NCI-H2227 (cell line): ENCODE data around the gene WNT7B.

Source experiments
- DNase-seq: peaks from one replicate; lab custom pipeline; 2025; ENCODE audit not compliant: unreplicated experiment; lab: John Stamatoyannopoulos, UW

WNT7B gene

GRCh38 chr22:45891996-45892621 is 84.9 kb downstream of the WNT7B start:
- no peak for DNase-seq

GRCh38 chr22:45891471-45891995 is 85.4 kb downstream of the WNT7B start:
- DNase-seq = no peak

DNA sequence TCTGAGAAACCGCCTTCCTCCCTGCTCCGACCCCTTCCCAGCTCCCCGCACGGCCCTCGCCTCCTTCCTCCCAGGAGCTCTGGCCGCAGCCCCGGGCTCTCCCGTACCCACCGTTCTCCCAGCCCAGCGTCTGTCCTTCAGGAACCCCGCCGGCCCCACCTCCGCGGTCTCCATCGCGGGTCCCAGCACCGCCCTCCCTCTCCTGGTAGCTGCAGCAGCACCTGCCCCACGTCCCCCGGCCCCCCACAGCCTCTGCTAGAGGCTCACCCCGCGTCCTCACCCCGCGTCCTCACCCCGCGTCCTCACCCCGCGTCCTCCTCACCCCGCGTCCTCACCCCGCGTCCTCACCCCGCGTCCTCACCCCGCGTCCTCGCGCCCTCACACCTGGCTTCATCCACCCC is 85.9 kb downstream of the WNT7B start:
- no peak for DNase-seq

- DNase-seq = no peak
Observed at GRCh38 chr22:45890351-45890635, 86.7 kb downstream of the WNT7B start.

- no peak for DNase-seq
Observed at GRCh38 chr22:45889539-45890350, 87.2 kb downstream of the WNT7B start.

DNA sequence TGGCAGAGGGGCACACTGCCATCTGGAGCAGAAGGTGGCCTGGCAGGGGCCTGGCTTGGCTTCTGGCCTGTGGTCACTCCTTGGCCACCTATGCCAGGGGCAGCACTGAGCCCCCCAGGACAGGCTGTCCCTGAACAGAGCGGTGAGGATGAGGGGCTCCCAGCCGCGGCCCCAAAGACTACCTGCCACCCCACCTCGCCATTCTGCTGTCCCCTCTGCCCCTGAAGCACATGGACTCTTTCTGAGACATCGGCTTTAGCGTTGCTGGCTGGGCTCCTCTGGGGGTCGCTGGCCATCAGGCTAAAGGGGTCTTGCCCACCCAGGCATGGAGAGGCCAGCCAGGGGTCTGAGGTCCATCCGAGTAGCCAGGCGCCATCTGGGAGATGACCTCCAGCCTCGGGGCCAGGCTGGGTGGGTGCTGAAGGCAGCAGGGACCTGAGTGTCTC is 87.8 kb downstream of the WNT7B start:
- DNase-seq = no peak

- DNase-seq = no peak
Observed at GRCh38 chr22:45888221-45889092, 88.5 kb downstream of the WNT7B start.

- DNase-seq = no peak
Observed at GRCh38 chr22:45887202-45888131, 89.5 kb downstream of the WNT7B start.

DNA sequence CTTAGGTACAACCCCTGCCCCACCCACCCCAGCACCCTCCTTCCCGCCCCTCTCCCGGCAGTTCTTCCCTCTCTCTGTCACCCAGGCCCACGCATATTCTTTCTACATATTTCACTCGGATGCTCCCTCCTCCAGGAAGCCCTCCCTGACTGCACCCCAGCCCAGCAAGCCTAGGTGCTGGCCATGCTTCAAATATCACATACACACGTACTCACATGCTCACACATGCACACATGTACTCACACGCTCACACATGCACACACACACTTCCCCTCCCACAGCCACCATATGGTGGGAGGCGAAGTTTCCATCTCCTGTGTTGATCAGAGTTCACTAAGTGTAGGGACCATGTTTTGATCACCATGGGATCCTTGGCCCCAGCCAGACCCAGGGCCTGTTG is 90.4 kb downstream of the WNT7B start:
- DNase-seq = no peak

DNA sequence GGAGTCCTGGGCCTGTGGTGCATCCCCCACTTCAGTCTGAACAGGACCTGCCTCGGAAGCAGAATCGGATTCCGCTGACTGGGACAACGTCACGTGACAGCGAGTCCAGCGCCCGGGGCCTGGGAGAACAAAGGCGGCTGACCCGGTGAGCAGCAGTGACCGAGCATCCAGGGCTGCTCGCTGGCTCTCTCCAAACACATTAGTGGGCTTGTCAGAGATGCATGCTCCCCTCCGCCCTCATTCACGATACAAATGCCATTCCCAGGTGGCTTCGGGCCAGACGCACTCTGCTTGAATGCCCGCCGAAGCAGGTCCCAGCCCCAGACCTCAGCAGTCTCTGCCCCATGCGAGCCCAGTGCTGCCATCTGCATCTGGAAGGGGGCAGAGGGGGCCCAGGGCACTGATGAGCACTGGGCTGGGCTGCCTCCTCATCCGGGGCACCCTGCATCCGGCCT is 91.0 kb downstream of the WNT7B start:
- no peak for DNase-seq

DNA sequence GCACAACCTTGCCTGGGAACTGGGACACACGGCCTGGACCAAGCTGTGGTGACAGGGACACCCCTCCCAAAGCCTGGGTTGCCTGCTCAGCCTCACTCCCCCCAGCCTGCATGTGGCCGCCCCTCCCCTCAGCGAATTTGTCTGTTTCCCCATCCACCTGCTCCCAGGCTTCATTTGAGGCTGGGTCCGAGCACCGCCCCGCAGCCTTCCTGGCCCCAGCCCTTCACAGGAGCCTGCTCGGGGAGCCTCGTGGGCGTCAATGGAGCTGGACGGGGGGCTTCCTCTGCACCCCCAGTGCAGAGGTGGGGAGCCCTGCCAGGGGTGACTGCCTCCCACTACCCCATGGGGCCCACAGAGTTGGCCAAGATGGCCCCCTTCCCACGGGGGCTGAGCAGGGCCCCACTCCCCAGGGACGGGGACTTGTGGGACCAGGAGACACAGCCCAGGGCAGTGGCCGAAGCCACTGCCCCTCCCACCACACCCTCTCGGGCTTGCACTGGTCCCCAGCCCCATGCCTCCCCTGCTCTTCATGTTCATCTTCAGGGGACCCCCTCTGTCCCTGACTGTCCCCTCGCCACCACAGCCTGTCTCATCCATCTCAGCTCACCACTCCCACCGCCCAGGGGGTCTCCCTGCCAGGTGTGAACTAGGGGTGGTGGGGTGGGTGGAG is 91.7 kb downstream of the WNT7B start:
- no peak for DNase-seq

- no peak for DNase-seq
Observed at GRCh38 chr22:45884201-45885062, 92.5 kb downstream of the WNT7B start.

GRCh38 chr22:45883811-45884170 is 93.2 kb downstream of the WNT7B start:
- no peak for DNase-seq

DNA sequence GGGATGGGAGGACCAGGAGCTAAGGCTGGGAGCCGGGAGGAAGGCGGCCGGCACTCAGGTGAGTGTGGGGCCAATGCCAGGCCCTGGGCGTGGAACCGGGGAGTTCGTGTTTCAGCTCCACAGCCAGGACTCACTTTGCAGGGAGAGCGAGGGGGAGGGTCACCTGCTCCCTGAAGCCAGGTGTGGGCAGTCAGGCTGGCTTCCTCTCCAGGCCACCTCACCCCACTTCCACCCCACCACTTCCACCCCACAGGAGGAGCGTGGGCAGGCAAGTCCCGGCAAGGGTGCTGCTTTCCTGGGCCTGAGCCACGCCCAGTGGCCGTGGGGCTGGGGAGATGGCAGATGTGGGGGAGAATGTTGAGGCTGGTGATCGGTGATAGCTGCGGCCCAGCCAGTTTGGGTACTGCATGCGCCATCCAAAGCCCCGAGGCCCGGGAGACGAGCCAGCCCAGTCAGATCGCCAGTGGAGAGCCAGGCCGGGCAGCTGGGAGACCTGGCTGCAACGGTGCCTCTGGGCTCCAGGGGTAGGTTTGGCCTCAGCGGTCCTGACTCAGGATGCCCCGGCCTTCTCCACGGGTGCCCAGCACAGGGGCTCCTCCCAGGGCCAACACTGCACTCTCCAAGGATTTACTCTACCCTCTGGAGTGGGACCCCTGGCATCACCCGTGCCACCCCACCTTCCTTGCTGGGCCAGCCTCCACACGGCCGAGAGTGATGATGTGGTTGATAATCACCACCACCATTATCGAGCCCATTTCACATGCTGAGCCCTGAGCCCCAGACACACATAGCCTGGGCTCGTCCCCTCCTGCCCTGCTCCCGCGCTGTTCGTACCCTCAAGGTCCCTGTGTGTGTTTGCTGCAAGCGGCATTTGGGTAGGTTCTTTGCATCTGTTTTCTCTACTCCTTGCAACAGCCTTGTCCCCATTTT is 93.8 kb downstream of the WNT7B start:
- DNase-seq = no peak

- DNase-seq = no peak
Observed at GRCh38 chr22:45881524-45881875, 95.5 kb downstream of the WNT7B start.

DNA sequence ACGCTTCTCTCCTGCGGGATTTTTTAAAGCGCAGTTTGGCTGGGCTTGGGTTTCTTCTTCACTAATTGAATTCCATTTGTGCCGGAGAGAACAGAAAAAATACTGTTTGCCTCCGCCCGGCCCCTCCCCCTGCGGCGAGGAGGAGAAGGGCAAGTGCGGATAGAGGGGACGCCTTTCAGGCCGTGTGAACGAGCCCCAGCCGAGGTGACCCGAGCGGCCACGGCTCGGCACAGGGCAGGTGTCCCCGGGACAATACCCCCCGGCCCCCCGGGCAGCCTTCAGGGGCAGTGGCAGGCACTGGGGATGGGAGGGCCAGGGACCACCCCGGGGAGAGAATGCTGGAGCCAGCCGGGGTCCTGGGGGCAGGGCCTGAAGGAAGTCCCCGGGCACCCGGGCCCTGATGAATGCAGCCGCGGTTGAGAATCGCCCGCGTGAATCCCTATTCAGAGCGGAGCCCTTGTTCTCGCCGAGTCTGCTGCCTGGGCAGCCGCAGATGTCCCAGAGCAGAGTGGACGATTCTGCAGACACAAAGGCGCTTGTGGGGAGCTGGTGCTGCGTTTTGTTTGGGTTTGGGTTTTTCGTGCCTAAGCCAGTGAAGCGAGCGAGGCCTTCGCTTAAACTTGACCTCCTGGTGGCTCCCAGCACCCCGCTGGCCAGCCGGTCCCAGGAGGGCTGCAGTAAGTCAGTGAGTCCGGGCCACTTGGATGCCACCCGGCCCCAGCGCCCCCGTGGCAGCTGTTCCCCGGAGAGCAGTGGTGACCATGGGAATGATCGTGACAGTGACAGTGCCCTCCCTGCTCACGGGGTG is 96.0 kb downstream of the WNT7B start:
- DNase-seq = no peak

GRCh38 chr22:45880091-45880715 is 96.8 kb downstream of the WNT7B start:
- no peak for DNase-seq
